Spleen (tissue), 3 donors: Measurements from ENCODE around the gene CALHM3.

ENCODE experiments used
- POLR2A ChIP-seq, 3 donors: fragments of 450-650 bp; IDR thresholded peaks; one replicate each; pipeline ENCODE4 v1.5.1; 2017; ENCODE audit warnings: antibody characterized with exemption in 3 of 3, mild to moderate bottlenecking in 1 of 3
- POLR2AphosphoS5 ChIP-seq, 3 donors: sonication (generic); formaldehyde crosslinking; IDR thresholded peaks; one replicate each; pipeline ENCODE4 v1.5.1; 2017; ENCODE audit warnings: antibody characterized with exemption in 3 of 3

DNA sequence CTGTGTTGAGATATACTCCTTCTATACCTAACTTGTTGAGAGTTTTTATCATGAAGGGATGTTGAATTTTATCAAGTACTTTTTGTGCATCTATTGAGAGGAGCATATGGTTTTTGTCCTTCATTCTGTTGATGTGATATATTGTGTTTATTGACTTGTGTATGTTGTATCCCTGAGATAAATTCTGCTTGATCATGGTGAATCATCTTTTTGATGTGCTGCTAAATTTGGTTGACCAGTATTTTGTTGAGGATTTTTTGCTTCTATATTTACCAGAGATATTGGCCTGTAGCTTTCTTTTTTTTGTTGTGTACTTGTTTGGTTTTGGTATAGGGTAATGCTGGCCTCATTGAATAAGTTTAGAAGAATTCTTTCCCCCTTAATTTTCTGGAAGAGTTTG is 46.9 kb upstream of the CALHM3 start:
- TF ChIP-seq POLR2A (IDR thresholded peaks at IDR 0.05) (no peak), POLR2AphosphoS5 (IDR thresholded peaks at IDR 0.05) (no peak)
